Activated naive CD8-positive, alpha-beta T cell treated with anti-CD3 and anti-CD28 coated beads, Interleukin-2, amount 10 ng/mL, durations not matched to agents 7 days and 5 days (primary cell): ENCODE results near the gene SETX. TPM values are rescaled to one million over a fixed set of nuclear protein-coding genes. Genes with fewer than 3 reads are reported as not detected.
A peak's percentile ranks its signal among the peaks of the same experiment; 100 is the strongest.

Experiments used
- ATAC-seq: fragments of 150-1000 bp; cut with Tn5 transposase; one replicate; pipeline ENCODE4 v1.10.0; 2021; ENCODE audit warnings: low read depth, moderate library complexity
- POLR2A ChIA-PET: fragments of 350-600 bp; sonication (Branson Sonifier 250); formaldehyde crosslinking; loops from one replicate; lab custom pipeline; 2021; ENCODE audit warnings: antibody characterized with exemption; lab: Charles Lee
- DNase-seq: peaks from one replicate; pipeline ENCODE4 v3.0.0; 2021
- H3K27ac Mint-ChIP-seq: one replicate; pipeline ENCODE4 v1.8.0; 2022; ENCODE audit warnings: mild to moderate bottlenecking, mixed read lengths
- H3K27me3 Mint-ChIP-seq: one replicate; pipeline ENCODE4 v1.8.0; 2022; ENCODE audit warnings: mild to moderate bottlenecking, moderate library complexity, mixed read lengths
- H3K36me3 Mint-ChIP-seq: one replicate; pipeline ENCODE4 v1.8.0; 2021; ENCODE audit warnings: mild to moderate bottlenecking, mixed read lengths
- H3K4me1 Mint-ChIP-seq: one replicate; pipeline ENCODE4 v1.8.0; 2021; ENCODE audit warnings: mixed read lengths
- H3K4me3 Mint-ChIP-seq: one replicate; pipeline ENCODE4 v1.8.0; 2022; ENCODE audit warnings: mild to moderate bottlenecking, moderate library complexity, mixed read lengths
- H3K9me3 Mint-ChIP-seq: one replicate; pipeline ENCODE4 v1.8.0; 2021; ENCODE audit warnings: mixed read lengths
- total RNA-seq, 2 experiments: library from RNA; stranded (reverse); gene quantifications; one replicate each; pipeline ENCODE4 v1.2.3, GENCODE V29; 2021

SETX gene
- total RNA-seq, 2 experiments from 2014 or later = 64.0 to 69.4 TPM

DNA sequence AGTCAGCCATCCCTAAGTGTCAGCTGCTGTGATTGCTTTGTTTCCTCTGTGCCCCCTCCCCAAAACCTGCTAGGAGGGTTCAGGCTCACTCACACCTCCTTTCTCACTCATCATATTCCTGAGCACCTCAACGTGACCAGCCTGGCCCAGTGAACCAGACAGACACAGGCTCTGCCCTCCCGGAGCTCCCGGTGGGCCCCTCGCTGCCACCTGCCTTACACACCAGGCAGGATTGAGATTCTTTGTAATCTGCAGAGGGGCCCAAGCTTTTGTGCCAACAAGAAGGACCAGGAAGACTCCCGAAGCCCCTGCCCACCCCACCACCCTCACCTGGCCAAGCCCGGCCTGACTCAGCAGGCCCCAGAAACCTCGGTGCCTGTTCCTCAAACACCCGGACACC is 105.1 kb downstream of the SETX start:
- no peak for DNase-seq

DNA sequence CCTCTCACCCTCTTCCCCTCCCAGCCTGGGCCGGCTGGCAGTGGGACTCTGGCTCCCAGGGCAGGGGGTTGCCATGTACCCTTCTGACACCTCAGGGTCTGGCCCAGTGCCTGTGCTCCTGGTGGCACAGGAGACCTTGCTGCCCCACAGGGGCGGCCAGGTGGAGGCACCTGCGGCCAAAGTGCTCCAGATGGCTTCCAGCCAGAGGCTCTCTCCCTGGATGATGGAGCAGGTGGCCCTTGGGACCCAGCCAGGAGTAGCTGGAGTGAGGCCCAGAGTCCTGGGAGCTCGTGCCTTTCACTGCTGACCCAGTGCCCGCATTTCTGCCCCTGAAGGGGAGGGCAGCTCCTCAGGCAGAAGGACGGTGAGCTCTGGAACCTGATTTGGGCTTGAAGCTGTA is 105.7 kb downstream of the SETX start:
- no peak overlapping the region for H3K4me3 Mint-ChIP-seq
- no peaks in the 10 kb centered on the region for H3K9me3 Mint-ChIP-seq
- DNase-seq (no peak), ATAC-seq (no peak)
- H3K4me1 Mint-ChIP-seq = no peaks in the 10 kb centered on the region
- H3K27me3 Mint-ChIP-seq = peaks cover 16% of the 10 kb centered on the region
- no peaks in the 10 kb centered on the region for H3K36me3 Mint-ChIP-seq
- POLR2A ChIA-PET = no interaction called here
- H3K27ac Mint-ChIP-seq = no peak overlapping the region

More for the DNA sequence above, 105.1 kb downstream of the SETX start:
- Mint-ChIP-seq H3K4me3 (no peak overlapping the region), H3K27ac (no peak overlapping the region), H3K36me3 (no peaks in the 10 kb centered on the region), H3K9me3 (no peaks in the 10 kb centered on the region), H3K27me3 (peaks cover 16% of the 10 kb centered on the region), H3K4me1 (no peaks in the 10 kb centered on the region)
- ATAC-seq = no peak
- POLR2A ChIA-PET = no interaction called here

DNA sequence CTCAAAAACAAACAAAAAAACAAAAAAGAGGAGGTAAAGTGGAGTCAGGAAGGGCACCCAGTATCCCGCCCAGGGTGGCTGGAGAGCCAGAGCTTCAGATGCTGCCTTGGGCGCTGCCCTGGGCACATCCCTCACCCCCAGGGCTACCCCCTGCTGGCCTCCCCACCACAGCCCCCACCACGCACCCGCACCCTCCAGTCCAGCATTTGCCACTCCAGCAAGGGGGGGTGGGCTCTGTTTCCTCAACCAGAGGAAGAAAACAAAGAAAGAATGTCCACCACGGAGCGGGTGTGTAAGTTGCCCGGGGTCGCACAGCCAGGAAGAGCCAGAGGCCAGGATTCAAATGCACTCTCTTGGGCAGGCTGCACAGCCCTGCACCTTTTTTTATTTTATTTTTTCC is 106.8 kb downstream of the SETX start:
- Mint-ChIP-seq H3K4me1 (no peaks in the 10 kb centered on the region), H3K27ac (no peak overlapping the region), H3K36me3 (no peaks in the 10 kb centered on the region), H3K27me3 (peaks cover 16% of the 10 kb centered on the region), H3K4me3 (no peak overlapping the region), H3K9me3 (no peaks in the 10 kb centered on the region)
- ATAC-seq (no peak), DNase-seq (no peak)
- POLR2A ChIA-PET = interaction anchor here (1.0 kb wide), 1 partner anchor 11 kb away, joined by 3 read pairs; no protein-coding TSS in a partner anchor

DNA sequence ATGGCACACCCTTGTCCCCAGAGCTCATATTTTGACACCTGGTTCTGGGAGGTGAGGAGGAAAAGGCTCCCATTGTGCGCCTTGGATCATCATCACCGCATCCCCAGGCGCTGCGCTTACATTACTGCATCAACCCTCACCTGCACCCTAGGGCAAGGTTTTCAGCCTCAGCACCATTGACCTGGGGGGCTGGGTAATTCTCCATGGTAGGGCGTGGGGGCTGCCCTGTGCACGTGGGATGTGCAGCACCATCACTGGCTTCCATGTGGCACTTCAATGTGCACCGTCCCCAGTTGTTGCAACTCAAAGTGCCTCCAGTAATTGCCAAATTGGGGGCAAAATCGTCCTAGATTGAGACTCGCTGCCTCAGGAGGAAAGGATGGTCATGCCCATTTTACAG is 109.3 kb downstream of the SETX start:
- no peak overlapping the region for H3K27ac Mint-ChIP-seq
- POLR2A ChIA-PET = interaction anchor here (0.5 kb wide), 1 partner anchor 259 kb away, joined by 5 read pairs; no protein-coding TSS in a partner anchor
- peaks cover 5% of the 10 kb centered on the region for H3K4me1 Mint-ChIP-seq
- H3K4me3 Mint-ChIP-seq = no peak overlapping the region
- ATAC-seq (no peak), DNase-seq (no peak)
- H3K9me3 Mint-ChIP-seq = no peaks in the 10 kb centered on the region
- peaks cover 16% of the 10 kb centered on the region for H3K27me3 Mint-ChIP-seq
- no peaks in the 10 kb centered on the region for H3K36me3 Mint-ChIP-seq

DNA sequence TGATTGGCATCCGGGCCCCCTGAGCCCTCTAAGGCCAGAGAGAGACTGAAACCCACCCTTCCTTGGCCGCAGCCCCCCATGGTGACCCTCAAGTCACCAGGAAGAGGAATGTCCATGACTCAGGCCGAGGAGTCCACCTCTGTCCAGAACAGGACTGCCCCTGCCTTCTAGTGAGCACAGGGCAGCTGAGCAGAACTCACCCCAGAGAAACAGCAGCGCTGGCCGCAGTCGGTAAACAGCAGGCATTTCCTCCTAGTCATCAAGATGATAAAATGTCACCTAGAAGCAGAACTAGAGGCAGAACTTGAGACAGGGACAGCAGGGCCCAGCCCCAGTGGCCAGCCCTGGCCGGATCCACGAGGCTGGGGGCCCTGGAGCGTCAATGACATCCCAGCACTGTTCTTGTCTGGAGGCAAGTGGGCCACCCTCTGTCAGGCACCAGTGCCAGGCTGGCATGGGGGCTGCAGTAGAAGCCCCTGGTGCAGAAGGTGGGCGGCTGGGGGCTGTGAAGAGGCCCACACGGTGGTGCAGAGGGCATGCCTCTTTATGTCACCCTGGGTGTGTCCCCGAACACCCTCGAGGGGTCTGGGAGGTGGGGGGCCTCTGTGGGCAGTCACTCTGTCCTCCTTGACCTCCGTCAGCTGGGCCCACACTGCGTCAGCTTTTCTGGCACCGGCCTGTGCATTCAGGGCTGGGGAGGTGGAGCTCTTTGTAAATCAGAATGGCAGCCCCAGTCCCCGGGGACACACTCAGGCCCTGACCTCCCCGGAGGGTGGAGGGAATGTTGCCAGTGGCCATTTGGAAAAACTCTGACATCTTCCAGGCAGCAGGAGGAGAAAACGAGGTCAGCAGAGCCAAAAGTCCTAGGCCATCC is 110.0 kb downstream of the SETX start:
- POLR2A ChIA-PET = interaction anchor here (0.5 kb wide), 1 partner anchor 258 kb away, joined by 5 read pairs; no protein-coding TSS in a partner anchor
- Mint-ChIP-seq H3K9me3 (no peaks in the 10 kb centered on the region), H3K4me1 (peaks cover 5% of the 10 kb centered on the region), H3K36me3 (no peaks in the 10 kb centered on the region), H3K27me3 (peaks cover 16% of the 10 kb centered on the region), H3K4me3 (no peak overlapping the region), H3K27ac (no peak overlapping the region)
- ATAC-seq (no peak), DNase-seq (no peak)

DNA sequence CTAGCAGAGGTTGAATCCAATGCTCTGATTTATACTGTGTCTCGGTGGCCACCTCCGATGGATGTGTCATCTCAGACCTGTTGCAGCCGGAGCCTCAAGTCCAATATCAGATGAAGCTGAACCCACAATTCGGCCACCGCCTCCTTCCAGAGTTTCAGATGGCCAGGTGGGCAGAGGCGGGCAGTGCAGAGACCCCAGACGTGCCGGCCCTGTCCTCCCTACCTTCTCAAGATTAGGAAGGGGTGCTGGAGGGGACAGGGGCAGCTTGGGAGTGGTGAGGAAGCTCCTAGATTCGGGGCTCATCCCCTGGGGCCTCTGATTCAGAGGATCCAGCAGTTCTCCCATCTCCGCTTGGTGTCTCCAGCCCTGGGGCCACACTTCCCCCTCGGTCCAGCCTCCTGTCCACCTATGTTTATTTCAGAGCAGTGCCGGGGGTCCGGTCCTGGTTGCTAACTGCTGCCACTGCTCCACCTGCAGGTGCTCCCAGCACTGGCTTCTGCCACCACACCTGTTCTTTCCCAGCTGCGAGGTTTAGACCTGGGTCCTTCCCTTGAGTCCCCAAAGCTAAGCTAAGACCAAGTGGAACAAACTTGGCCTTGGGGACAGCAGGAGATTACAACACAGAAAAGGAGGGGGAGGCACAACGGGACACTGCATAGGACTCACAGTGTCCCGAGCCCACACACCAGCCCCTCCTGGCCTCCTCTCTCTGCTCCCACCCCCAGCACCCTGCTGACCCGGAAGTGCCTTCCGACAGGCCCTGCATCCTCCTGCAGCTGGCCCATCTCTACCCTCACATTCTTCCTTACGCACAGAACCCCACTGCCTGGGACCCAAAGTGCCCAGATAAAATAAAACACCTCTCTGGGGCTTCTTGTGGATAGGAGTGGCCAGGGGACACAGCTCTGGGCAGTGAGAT is 111.4 kb downstream of the SETX start:
- no peaks in the 10 kb centered on the region for H3K9me3 Mint-ChIP-seq
- peaks cover 5% of the 10 kb centered on the region for H3K4me1 Mint-ChIP-seq
- no peak for DNase-seq
- no peak overlapping the region for H3K27ac Mint-ChIP-seq
- no peaks in the 10 kb centered on the region for H3K36me3 Mint-ChIP-seq
- ATAC-seq = no peak
- H3K4me3 Mint-ChIP-seq = peak overlapping the region; percentile 98
- POLR2A ChIA-PET = no interaction called here
- peaks cover 16% of the 10 kb centered on the region for H3K27me3 Mint-ChIP-seq

DNA sequence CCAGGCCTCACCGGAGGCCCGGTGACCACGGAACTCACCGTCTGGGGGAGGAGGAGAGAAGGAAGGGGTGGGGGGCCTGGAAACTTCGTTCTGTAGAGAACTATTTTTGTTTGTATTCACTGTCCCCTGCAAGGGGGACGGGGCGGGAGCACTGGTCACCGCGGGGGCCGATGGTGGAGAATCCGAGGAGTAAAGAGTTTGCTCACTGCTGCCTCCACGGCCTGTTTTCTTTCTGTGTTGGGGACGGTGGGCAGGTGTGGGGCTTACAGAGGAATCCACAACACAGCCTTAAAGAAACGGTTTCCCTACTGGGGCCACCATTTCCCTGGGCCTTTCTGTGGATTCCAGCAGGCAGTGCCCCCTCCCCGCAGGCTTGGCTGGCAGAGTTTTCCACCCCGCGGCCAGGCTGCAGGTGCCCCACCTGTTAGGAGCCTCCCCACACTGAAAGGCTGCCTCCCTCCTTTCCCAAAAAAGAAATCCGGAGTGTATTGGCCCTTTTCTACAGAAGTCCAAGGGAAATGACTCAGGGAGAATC is 112.1 kb downstream of the SETX start:
- no peak for ATAC-seq

DNA sequence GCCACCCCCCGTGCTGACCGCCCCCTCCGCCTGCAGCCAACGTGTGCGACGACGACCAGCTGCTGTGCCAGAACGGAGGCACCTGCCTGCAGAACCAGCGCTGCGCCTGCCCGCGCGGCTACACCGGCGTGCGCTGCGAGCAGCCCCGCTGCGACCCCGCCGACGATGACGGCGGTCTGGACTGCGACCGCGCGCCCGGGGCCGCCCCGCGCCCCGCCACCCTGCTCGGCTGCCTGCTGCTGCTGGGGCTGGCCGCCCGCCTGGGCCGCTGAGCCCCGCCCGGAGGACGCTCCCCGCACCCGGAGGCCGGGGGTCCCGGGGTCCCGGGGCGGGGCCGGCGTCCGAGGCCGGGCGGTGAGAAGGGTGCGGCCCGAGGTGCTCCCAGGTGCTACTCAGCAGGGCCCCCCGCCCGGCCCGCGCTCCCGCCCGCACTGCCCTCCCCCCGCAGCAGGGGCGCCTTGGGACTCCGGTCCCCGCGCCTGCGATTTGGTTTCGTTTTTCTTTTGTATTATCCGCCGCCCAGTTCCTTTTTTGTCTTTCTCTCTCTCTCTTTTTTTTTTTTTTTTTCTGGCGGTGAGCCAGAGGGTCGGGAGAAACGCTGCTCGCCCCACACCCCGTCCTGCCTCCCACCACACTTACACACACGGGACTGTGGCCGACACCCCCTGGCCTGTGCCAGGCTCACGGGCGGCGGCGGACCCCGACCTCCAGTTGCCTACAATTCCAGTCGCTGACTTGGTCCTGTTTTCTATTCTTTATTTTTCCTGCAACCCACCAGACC is 112.8 kb downstream of the SETX start:
- H3K4me3 Mint-ChIP-seq = peak overlapping the region; percentile 98
- POLR2A ChIA-PET = interaction anchor here (0.6 to 1.3 kb wide), 10 partner anchors 21 to 508 kb away, joined by 3 to 7 read pairs (median 3); partner anchors contain the start of gene MED27
- H3K9me3 Mint-ChIP-seq = no peaks in the 10 kb centered on the region
- DNase-seq (peak; percentile 71), ATAC-seq (peak; percentile 0)
- H3K36me3 Mint-ChIP-seq = no peaks in the 10 kb centered on the region
- peaks cover 15% of the 10 kb centered on the region for H3K27me3 Mint-ChIP-seq
- H3K4me1 Mint-ChIP-seq = peaks cover 5% of the 10 kb centered on the region
- H3K27ac Mint-ChIP-seq = peak overlapping the region; percentile 93

More for the DNA sequence above, 112.1 kb downstream of the SETX start:
- Mint-ChIP-seq H3K9me3 (no peaks in the 10 kb centered on the region), H3K4me1 (peaks cover 5% of the 10 kb centered on the region), H3K36me3 (no peaks in the 10 kb centered on the region), H3K27ac (peak overlapping the region; percentile 93), H3K4me3 (peak overlapping the region; percentile 98), H3K27me3 (peaks cover 16% of the 10 kb centered on the region)
- no peak for DNase-seq
- POLR2A ChIA-PET = no interaction called here

DNA sequence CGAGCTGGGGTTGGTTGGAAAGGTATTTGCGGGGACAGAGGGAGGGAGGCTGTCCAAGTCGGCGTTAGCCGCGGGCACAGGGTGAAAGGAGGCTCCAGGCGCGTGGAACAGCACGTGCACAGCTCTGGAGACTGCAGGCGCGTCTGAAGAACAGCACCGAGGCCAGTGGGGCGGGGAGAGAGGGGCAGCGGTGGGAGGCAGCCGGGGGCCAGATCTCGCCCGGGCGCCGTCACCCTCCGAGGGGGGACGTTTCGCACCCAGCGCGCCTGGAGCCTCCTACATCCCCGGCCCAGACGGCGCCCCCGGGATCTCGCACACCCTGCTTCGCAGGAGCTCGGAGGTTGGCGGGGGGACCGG is 113.3 kb downstream of the SETX start:
- H3K27ac Mint-ChIP-seq = peak overlapping the region; percentile 98
- H3K9me3 Mint-ChIP-seq = no peaks in the 10 kb centered on the region
- no peak for DNase-seq
- no peaks in the 10 kb centered on the region for H3K36me3 Mint-ChIP-seq
- peaks cover 5% of the 10 kb centered on the region for H3K4me1 Mint-ChIP-seq
- peaks cover 9% of the 10 kb centered on the region for H3K27me3 Mint-ChIP-seq
- H3K4me3 Mint-ChIP-seq = peak overlapping the region; percentile 96
- ATAC-seq = no peak
- POLR2A ChIA-PET = interaction anchor here (0.6 to 1.3 kb wide), 11 partner anchors 22 to 508 kb away, joined by 3 to 7 read pairs (median 3); partner anchors contain the start of genes MED27 and SETX

DNA sequence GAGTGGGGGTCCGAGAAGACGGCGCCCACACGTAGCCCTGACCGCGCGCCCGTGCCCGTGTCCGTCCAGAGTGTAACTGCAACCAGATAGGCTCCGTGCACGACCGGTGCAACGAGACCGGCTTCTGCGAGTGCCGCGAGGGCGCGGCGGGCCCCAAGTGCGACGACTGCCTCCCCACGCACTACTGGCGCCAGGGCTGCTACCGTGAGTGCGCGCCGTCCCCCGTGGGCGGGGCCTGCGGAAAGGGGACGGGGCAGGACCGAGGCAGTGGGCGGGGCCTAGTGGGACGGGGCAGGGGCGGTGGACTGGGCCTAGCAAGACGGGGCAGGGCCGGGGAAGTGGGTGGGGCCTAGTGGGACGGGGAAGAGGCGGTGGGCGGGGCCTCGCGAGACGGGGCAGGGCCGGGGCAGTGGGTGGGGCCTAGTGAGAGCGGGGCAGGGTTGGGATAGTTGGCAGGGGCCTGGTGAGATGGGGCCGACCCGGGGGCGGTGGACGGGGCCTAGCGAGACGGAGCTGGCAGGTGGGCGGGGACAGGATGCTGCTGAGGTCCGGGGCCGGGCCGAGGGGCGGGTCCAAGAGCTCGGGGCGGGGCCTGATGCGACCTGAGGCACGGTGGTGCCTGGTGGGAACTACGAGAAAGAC is 113.8 kb downstream of the SETX start:
- Mint-ChIP-seq H3K9me3 (no peaks in the 10 kb centered on the region), H3K27ac (peak overlapping the region; percentile 98), H3K4me1 (peaks cover 5% of the 10 kb centered on the region), H3K4me3 (peak overlapping the region; percentile 96), H3K36me3 (no peaks in the 10 kb centered on the region), H3K27me3 (peaks cover 4% of the 10 kb centered on the region)
- peak; percentile 94 for ATAC-seq
- POLR2A ChIA-PET = interaction anchor here (0.6 to 1.6 kb wide), 11 partner anchors 23 to 507 kb away, joined by 3 to 7 read pairs (median 3); partner anchors contain the start of genes MED27, NTNG2 and SETX
- peak; percentile 99 for DNase-seq

DNA sequence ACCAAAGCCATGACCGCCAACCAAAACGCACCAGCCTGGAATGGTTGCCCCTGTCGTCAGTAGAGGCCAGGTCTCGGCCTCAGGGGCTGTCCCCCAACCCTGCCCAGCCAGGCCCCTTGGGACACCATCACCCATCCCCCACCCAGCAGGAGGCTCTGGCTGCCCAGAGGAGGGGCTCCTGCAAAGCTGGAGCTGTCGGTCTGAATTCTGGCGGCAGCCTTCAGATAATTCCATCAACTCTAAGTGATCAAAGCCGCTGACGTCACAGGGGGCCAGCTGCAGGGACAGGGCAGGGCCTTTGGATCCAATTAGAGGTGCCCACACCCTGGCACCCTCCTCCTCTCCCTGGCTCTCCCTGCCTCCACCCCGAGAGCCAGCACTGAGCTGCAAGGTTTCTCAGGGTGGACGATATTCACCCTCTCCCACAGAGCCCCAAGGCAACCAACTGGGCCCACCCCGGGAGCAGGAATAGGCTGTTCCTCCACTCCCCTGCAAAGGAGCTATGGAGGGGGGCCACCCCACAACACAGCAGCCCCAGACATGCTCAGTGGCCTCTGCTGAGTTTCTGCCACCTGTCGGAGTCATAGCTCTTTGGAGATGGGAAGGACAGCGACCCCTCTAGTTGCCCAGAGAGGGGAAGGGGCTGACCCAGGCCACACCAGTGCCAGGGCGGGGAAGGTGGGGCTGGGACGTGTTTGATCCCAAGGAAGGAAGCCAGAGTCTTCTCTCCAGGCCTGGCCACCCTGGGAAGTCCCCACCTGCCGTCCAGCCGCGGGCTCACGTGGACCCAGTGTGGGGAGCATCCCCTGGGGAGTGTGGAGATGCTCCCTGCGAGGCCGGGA is 114.6 kb downstream of the SETX start:
- peaks cover 5% of the 10 kb centered on the region for H3K4me1 Mint-ChIP-seq
- H3K4me3 Mint-ChIP-seq = peak overlapping the region; percentile 56
- H3K9me3 Mint-ChIP-seq = no peaks in the 10 kb centered on the region
- POLR2A ChIA-PET = interaction anchor here (1.2 to 1.6 kb wide), 2 partner anchors 78 to 115 kb away, joined by 4 to 5 read pairs; partner anchors contain the start of genes NTNG2 and SETX
- no peak overlapping the region for H3K27ac Mint-ChIP-seq
- ATAC-seq (no peak), DNase-seq (no peak)
- no peaks in the 10 kb centered on the region for H3K36me3 Mint-ChIP-seq
- no peaks in the 10 kb centered on the region for H3K27me3 Mint-ChIP-seq
